Bone marrow (tissue), 2 donors: ENCODE data around the gene ADCY1.

Source experiments
- DNase-seq, 2 donors: peaks; one replicate each; lab custom pipeline; 2025; lab: John Stamatoyannopoulos, UW

Gene ADCY1

GRCh38 chr7:45594745-45595535, 20.8 kb downstream of the ADCY1 start:
- no peak for DNase-seq

GRCh38 chr7:45595809-45596664, 21.9 kb downstream of the ADCY1 start:
- DNase-seq: no peak

GRCh38 chr7:45596665-45597095, 22.5 kb downstream of the ADCY1 start:
- DNase-seq: no peak

- no peak for DNase-seq
Observed at GRCh38 chr7:45597286-45597984, 23.3 kb downstream of the ADCY1 start.

- DNase-seq: no peak
Observed at GRCh38 chr7:45598886-45599520, 24.8 kb downstream of the ADCY1 start.

GRCh38 chr7:45599851-45600706, 25.9 kb downstream of the ADCY1 start:
- no peak for DNase-seq

- no peak for DNase-seq
Observed at GRCh38 chr7:45601094-45601493, 26.9 kb downstream of the ADCY1 start.

GRCh38 chr7:45601816-45602540, 27.8 kb downstream of the ADCY1 start:
- no peak for DNase-seq

- DNase-seq: no peak
Observed at GRCh38 chr7:45606050-45606449, 31.9 kb downstream of the ADCY1 start.

- no peak for DNase-seq
Observed at GRCh38 chr7:45606931-45607330, 32.8 kb downstream of the ADCY1 start.

GRCh38 chr7:45609180-45609579, 35.0 kb downstream of the ADCY1 start:
- no peak for DNase-seq

GRCh38 chr7:45610019-45610418, 35.9 kb downstream of the ADCY1 start:
- no peak for DNase-seq

- no peak for DNase-seq
Observed at GRCh38 chr7:45610660-45611299, 36.6 kb downstream of the ADCY1 start.

- DNase-seq: no peak
Observed at GRCh38 chr7:45617166-45617565, 43.0 kb downstream of the ADCY1 start.

GRCh38 chr7:45622058-45622457, 47.9 kb downstream of the ADCY1 start:
- DNase-seq: no peak

GRCh38 chr7:45623157-45623556, 49.0 kb downstream of the ADCY1 start:
- DNase-seq: no peak

- DNase-seq: no peak
Observed at GRCh38 chr7:45623740-45624391, 49.7 kb downstream of the ADCY1 start.

GRCh38 chr7:45624392-45624760, 50.2 kb downstream of the ADCY1 start:
- DNase-seq: no peak

- DNase-seq: no peak
Observed at GRCh38 chr7:45625067-45625466, 50.9 kb downstream of the ADCY1 start.
